IMR-90 (cell line): ENCODE results near the gene FOXL2NB.
A peak's percentile ranks its signal among the peaks of the same experiment; 100 is the strongest.

ENCODE experiments used
- CEBPB ChIP-seq: IDR thresholded peaks from 2 replicates; pipeline ENCODE4 v1.6.1; 2012; ENCODE audit warnings: low read depth, low read length, improper control_type of control experiment
- CHD1 ChIP-seq: IDR thresholded peaks from 2 replicates; pipeline ENCODE4 v1.6.1; 2012; ENCODE audit warnings: low read depth, low read length, improper control_type of control experiment
- FOS ChIP-seq: fragments of 150-350 bp; IDR thresholded peaks from 2 replicates; pipeline ENCODE4 v1.6.1; 2016; ENCODE audit warnings: low read depth, low read length
- NFE2L2 ChIP-seq: fragments of 150-350 bp; IDR thresholded peaks from 2 replicates; pipeline ENCODE4 v1.6.1; 2016; ENCODE audit warnings: low read depth, mild to moderate bottlenecking, low read length
- POLR2A ChIP-seq: IDR thresholded peaks from 2 replicates; pipeline ENCODE4 v1.6.1; 2012; ENCODE audit warnings: mild to moderate bottlenecking, low read depth, low read length
- RAD21 ChIP-seq: IDR thresholded peaks from 2 replicates; pipeline ENCODE4 v1.6.1; 2012; ENCODE audit warnings: low read length, improper control_type of control experiment
- SMC3 ChIP-seq: fragments of 150-350 bp; IDR thresholded peaks from 2 replicates; pipeline ENCODE4 v1.6.1; 2016; ENCODE audit warnings: low read depth, mild to moderate bottlenecking, antibody characterized with exemption, low read length, moderate library complexity
- TF ChIP-seq, protein P1 (sequence below): fragments of 150-350 bp; IDR thresholded peaks from 2 replicates; pipeline ENCODE4 v1.6.1; 2017; ENCODE audit warnings: mild to moderate bottlenecking, antibody characterized with exemption, low read length, low read depth
- TF ChIP-seq, protein P2 (sequence below): conservative IDR thresholded peaks from 2 replicates; pipeline ENCODE4 v1.5.1; 2012; ENCODE audit warnings: mild to moderate bottlenecking, low read depth, low read length, improper control_type of control experiment

DNA sequence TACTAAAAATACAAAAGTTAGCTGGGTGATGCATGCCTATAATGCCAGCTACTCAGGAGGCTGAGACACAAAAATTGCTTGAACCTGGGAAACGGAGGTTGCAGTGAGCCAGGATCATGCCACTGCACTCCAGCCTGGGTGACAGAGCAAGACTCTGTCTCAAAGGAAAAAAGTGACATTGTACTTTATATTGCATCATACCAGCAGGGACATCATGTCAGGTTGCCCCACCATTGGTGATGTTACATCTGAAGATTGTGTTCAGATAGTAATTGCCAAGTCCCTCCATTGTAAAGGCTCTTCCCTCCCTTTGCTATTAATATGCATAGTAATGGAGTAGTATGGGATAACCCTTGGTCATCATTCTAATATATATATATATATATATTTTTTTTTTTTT is 44.8 kb upstream of the FOXL2NB start:
- TF ChIP-seq, protein P1, sequence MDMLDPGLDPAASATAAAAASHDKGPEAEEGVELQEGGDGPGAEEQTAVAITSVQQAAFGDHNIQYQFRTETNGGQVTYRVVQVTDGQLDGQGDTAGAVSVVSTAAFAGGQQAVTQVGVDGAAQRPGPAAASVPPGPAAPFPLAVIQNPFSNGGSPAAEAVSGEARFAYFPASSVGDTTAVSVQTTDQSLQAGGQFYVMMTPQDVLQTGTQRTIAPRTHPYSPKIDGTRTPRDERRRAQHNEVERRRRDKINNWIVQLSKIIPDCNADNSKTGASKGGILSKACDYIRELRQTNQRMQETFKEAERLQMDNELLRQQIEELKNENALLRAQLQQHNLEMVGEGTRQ = no peak
- TF ChIP-seq, protein P2, sequence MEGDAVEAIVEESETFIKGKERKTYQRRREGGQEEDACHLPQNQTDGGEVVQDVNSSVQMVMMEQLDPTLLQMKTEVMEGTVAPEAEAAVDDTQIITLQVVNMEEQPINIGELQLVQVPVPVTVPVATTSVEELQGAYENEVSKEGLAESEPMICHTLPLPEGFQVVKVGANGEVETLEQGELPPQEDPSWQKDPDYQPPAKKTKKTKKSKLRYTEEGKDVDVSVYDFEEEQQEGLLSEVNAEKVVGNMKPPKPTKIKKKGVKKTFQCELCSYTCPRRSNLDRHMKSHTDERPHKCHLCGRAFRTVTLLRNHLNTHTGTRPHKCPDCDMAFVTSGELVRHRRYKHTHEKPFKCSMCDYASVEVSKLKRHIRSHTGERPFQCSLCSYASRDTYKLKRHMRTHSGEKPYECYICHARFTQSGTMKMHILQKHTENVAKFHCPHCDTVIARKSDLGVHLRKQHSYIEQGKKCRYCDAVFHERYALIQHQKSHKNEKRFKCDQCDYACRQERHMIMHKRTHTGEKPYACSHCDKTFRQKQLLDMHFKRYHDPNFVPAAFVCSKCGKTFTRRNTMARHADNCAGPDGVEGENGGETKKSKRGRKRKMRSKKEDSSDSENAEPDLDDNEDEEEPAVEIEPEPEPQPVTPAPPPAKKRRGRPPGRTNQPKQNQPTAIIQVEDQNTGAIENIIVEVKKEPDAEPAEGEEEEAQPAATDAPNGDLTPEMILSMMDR = no peak
- no peak for TF ChIP-seq POLR2A
- TF ChIP-seq NFE2L2 = no peak
- TF ChIP-seq CHD1 = no peak
- peak; percentile 61 for TF ChIP-seq CEBPB
- TF ChIP-seq SMC3 = no peak
- TF ChIP-seq FOS = no peak
- no peak for TF ChIP-seq RAD21
